GM12878 (cell line): ENCODE results near the gene ETV6. TPM values are rescaled to one million over a fixed set of nuclear protein-coding genes. Genes with fewer than 3 reads are reported as not detected.

Experiments used
- ATAC-seq: fragments of 200-7000 bp; cut with Tn5 transposase; 3 replicates; pipeline ENCODE4 v1.9.1; 2020; ENCODE audit warnings: mild to moderate bottlenecking, moderate library complexity
- BruUV-seq: library from RNA; stranded (reverse); fragments of 400-500 nt; replicated peaks from 2 replicates; lab custom pipeline; 2021; lab: Mats Ljungman, UMichigan
- CTCF ChIA-PET: fragments of 300-600 bp; sonication (Branson Sonifier 250); formaldehyde crosslinking; extraction: SDS; loops from one replicate; lab custom pipeline; 2021; ENCODE audit warnings: inconsistent platforms; lab: Yijun Ruan, JAX
- POLR2A ChIA-PET: fragments of 350-600 bp; formaldehyde crosslinking; extraction: SDS; loops from one replicate; lab custom pipeline; 2021; ENCODE audit warnings: inconsistent platforms; lab: Charles Lee
- RAD21 ChIA-PET: fragments of 300-600 bp; sonication (Branson Sonifier 250); formaldehyde crosslinking; loops from one replicate; lab custom pipeline; 2023; ENCODE audit warnings: antibody characterized with exemption; ENCODE audit not compliant: unreplicated experiment; lab: Charles Lee
- SMC1A ChIA-PET: fragments of 300-600 bp; sonication (Branson Sonifier 250); formaldehyde crosslinking; loops from one replicate; lab custom pipeline; 2023; ENCODE audit not compliant: unreplicated experiment, uncharacterized antibody; lab: Charles Lee
- DNase-seq: peaks from one replicate; pipeline ENCODE4 v3.0.0-alpha.2; 2011; ENCODE audit warnings: low read depth, low spot score
- FAIRE-seq: peaks from 3 replicates; lab custom pipeline; 2011; peaks lifted over from hg19 to GRCh38; lab: Jason Lieb, UNC
- H2AFZ ChIP-seq: 2 replicates; pipeline ENCODE4 v1.6.0; 2011; ENCODE audit warnings: low read depth, low read length, control low read depth; ENCODE audit not compliant: control insufficient read depth
- H3K27ac ChIP-seq: 2 replicates; pipeline ENCODE4 v1.5.1; 2011; ENCODE audit warnings: control low read depth; ENCODE audit not compliant: control insufficient read depth, insufficient read depth
- H3K27me3 ChIP-seq, 2 experiments: replicated peaks in 1 of 2; 2 replicates each; pipeline versions ENCODE4 v1.6.0 to v1.6.1; 2011; ENCODE audit warnings: low read length in 1 of 2; ENCODE audit not compliant: control insufficient read depth in 2 of 2, insufficient read depth in 2 of 2
- H3K36me3 ChIP-seq, 2 experiments: 2 replicates each; pipeline ENCODE4 v1.5.1; 2011; ENCODE audit warnings: low read length in 1 of 2; ENCODE audit not compliant: control insufficient read depth in 2 of 2, insufficient read depth in 2 of 2
- H3K4me1 ChIP-seq: 2 replicates; pipeline ENCODE4 v1.6.1; 2011; ENCODE audit warnings: mild to moderate bottlenecking, low read length, moderate library complexity, mixed read lengths; ENCODE audit not compliant: control insufficient read depth, insufficient read depth
- H3K4me2 ChIP-seq: 2 replicates; pipeline ENCODE4 v1.6.0; 2011; ENCODE audit warnings: control low read depth; ENCODE audit not compliant: control insufficient read depth, insufficient read depth
- H3K4me3 ChIP-seq: fragments of 200-600 bp; sonication (generic); 2 replicates; pipeline ENCODE4 v1.5.1; 2016
- H3K79me2 ChIP-seq: 2 replicates; pipeline ENCODE4 v1.6.0; 2011; ENCODE audit warnings: low read length; ENCODE audit not compliant: control insufficient read depth, insufficient read depth
- H3K9ac ChIP-seq: 2 replicates; pipeline ENCODE4 v1.8.0; 2011; ENCODE audit warnings: low read length, control low read depth, mixed read lengths; ENCODE audit not compliant: control insufficient read depth, insufficient read depth
- H3K9me3 ChIP-seq: replicated peaks from 3 replicates; pipeline ENCODE4 v1.5.1; 2011; ENCODE audit warnings: mild to moderate bottlenecking, low read length; ENCODE audit not compliant: control insufficient read depth, insufficient read depth
- H4K20me1 ChIP-seq: 2 replicates; pipeline ENCODE4 v1.6.0; 2011; ENCODE audit not compliant: control insufficient read depth, insufficient read depth
- CTCF ChIP-seq, 3 experiments: IDR thresholded peaks in 2 of 3; conservative IDR thresholded peaks in 1 of 3; 2 replicates each; pipeline ENCODE4 v1.5.1; 2011; ENCODE audit warnings: low read depth in 3 of 3, low read length in 3 of 3, mild to moderate bottlenecking in 3 of 3, control low read depth in 2 of 3, moderate library complexity in 2 of 3, inconsistent platforms in 1 of 3, mixed read lengths in 1 of 3; ENCODE audit not compliant: control insufficient read depth in 2 of 3, insufficient read depth in 1 of 3; ENCODE audit errors: extremely low read depth in 1 of 3
- FOXM1 ChIP-seq: IDR thresholded peaks from 2 replicates; pipeline ENCODE4 v1.6.1; 2012; ENCODE audit warnings: low read depth, mild to moderate bottlenecking, inconsistent platforms, low read length, moderate library complexity
- HDGF ChIP-seq: fragments of 450-650 bp; IDR thresholded peaks from 2 replicates; pipeline ENCODE4 v1.6.1; 2016; ENCODE audit warnings: antibody characterized with exemption
- PBX3 ChIP-seq: IDR thresholded peaks from 2 replicates; pipeline ENCODE4 v1.6.1; 2011; ENCODE audit warnings: mild to moderate bottlenecking, low read depth, low read length, moderate library complexity; ENCODE audit not compliant: insufficient replicate concordance
- RAD21 ChIP-seq: IDR thresholded peaks from 2 replicates; pipeline ENCODE4 v1.6.1; 2011; ENCODE audit warnings: mild to moderate bottlenecking, low read depth, low read length, moderate library complexity; ENCODE audit not compliant: insufficient read depth
- RELB ChIP-seq: fragments of 450-650 bp; IDR thresholded peaks from 2 replicates; pipeline ENCODE4 v1.6.1; 2017; ENCODE audit warnings: low read depth, mild to moderate bottlenecking, moderate library complexity
- SREBF1 ChIP-seq: IDR thresholded peaks from 2 replicates; pipeline ENCODE4 v1.6.1; 2012; ENCODE audit warnings: mild to moderate bottlenecking, low read length
- ZNF24 ChIP-seq: fragments of 450-650 bp; IDR thresholded peaks from 2 replicates; pipeline ENCODE4 v1.6.1; 2017; ENCODE audit warnings: antibody characterized with exemption, mild to moderate bottlenecking
- WGBS: methylation state at CpG from one replicate; pipeline ENCODE4 v1.1.6; 2016; ENCODE audit warnings: low lambda C conversion rate; ENCODE audit not compliant: insufficient replicate concordance, insufficient coverage; ENCODE audit errors: missing lambda C conversion rate; 5-methylcytosine and 5-hydroxymethylcytosine counted together
- in situ Hi-C: fragments of 300-500 bp; cut with MboI; formaldehyde crosslinking; loops from 9 replicates; pipeline ENCODE4 v1.14.3; 2018; ENCODE audit warnings: mixed read lengths
- intact Hi-C: fragments of 100-400 bp; cut with micrococcal nuclease; formaldehyde crosslinking; loops from one replicate; pipeline ENCODE4 v1.14.2; 2022; ENCODE audit not compliant: unreplicated experiment
- polyA plus RNA-seq, 11 experiments: library from polyadenylated mRNA; depleted of rRNA in 4 of 11; unstranded in 6 of 11; stranded (reverse) in 5 of 11; fragments of >200 nt; fragmentation: Nextera tagmentation in 4 of 11; fragmentation: Illumina TruSeq in 1 of 11; extraction: Ambion mirVana in 4 of 11; extraction: Trizol in 1 of 11; gene quantifications; 1 replicate in 1 of 11; 2 replicates in 10 of 11; pipeline versions ENCODE4 v1.2.1 to v1.2.3, GENCODE V29; 2011 to 2016; ENCODE audit warnings: inconsistent platforms in 2 of 11, missing spikeins in 2 of 11, low read depth in 1 of 11
- total RNA-seq, 4 experiments: library from RNA; depleted of rRNA in 3 of 4; stranded (reverse); fragments of >200 nt in 3 of 4; fragmentation: Illumina TruSeq in 1 of 4; extraction: Trizol in 1 of 4; gene quantifications; 2 replicates each; pipeline versions ENCODE4 v1.2.1 to v1.2.3, GENCODE V29; 2013 to 2021

ETV6 gene
- total and polyA plus RNA-seq, 10 of the 15 experiments (the other 5 are each of a cell fraction or from before 2014, with no cell fraction given) = 6.6 to 74.8 (median 24.6) TPM

- FAIRE-seq = no peak
Observed at GRCh38 chr12:11804130-11804529, 154.7 kb downstream of the ETV6 start.

GRCh38 chr12:11805043-11805442 lies 155.6 kb downstream of the ETV6 start:
- H3K4me1 ChIP-seq = peaks cover 39% of the 10 kb centered on the region
- no peak overlapping the region for H2AFZ ChIP-seq
- WGBS = 78% methylated on average over 3 of the region's 3 CpGs
- H3K4me2 ChIP-seq = no peak overlapping the region
- no peaks in the 10 kb centered on the region for H3K27me3 ChIP-seq
- ChIA-PET RAD21 (interaction anchor here (0.9 to 1.4 kb wide), 5 partner anchors 25 to 228 kb away, joined by 3 read pairs; no protein-coding TSS in a partner anchor), POLR2A (interaction anchor here (1.0 kb wide), 1 partner anchor 13 kb away, joined by 4 read pairs; no protein-coding TSS in a partner anchor), SMC1A (interaction anchor here (0.6 to 5.2 kb wide), 12 partner anchors 9 to 83 kb away, joined by 3 to 29 read pairs (median 3); no protein-coding TSS in a partner anchor), CTCF (interaction anchor here (1.2 to 2.2 kb wide), 2 partner anchors 12 to 42 kb away, joined by 3 to 5 read pairs; no protein-coding TSS in a partner anchor)
- no TSS peak for BruUV-seq
- intact Hi-C loops (no loop called here), in situ Hi-C loops (no loop called here)
- DNase-seq (no peak), FAIRE-seq (no peak), ATAC-seq (no peak)
- H3K79me2 ChIP-seq = peaks cover 68% of the 10 kb centered on the region
- no peak overlapping the region for H3K9ac ChIP-seq
- H3K36me3 ChIP-seq = peaks cover 7 to 11% of the 10 kb centered on the region in 2 experiments
- no peaks in the 10 kb centered on the region for H3K9me3 ChIP-seq
- H3K4me3 ChIP-seq = no peak overlapping the region
- H4K20me1 ChIP-seq = no peaks in the 10 kb centered on the region
- 0 out of 2 replicates have a peak overlapping the region, but pooled peaks have one; percentile 6 for H3K27ac ChIP-seq
- TF ChIP-seq RAD21 (peak; percentile 25; the same call in 1 of the 2 replicates), SREBF1 (no peak), ZNF24 (no peak), RELB (no peak), CTCF (IDR thresholded peaks at IDR 0.05 in 2 of 3, conservative IDR thresholded peaks at IDR 0.05 in 1 of 3; ENCODE audit: control insufficient read depth in 2 of 3, extremely low read depth in 1 of 3, insufficient read depth in 1 of 3, low read depth in 3 of 3, low read length in 3 of 3) (peak in 1 of 3 experiments; percentile 30; a peak in 1 of 6 replicates), PBX3 (no peak)

More at GRCh38 chr12:11804130-11804529, 154.7 kb downstream of the ETV6 start:
- Histone ChIP-seq H3K79me2 (peaks cover 66% of the 10 kb centered on the region), H3K4me2 (no peak overlapping the region), H3K9me3 (no peaks in the 10 kb centered on the region), H3K27ac (peak overlapping the region; percentile 49; the same call in 1 of the 2 replicates), H2AFZ (no peak overlapping the region), H3K4me1 (peaks cover 36% of the 10 kb centered on the region), H4K20me1 (no peaks in the 10 kb centered on the region), H3K36me3 (peaks cover 7 to 15% of the 10 kb centered on the region in 2 experiments), H3K27me3 (no peaks in the 10 kb centered on the region), H3K4me3 (no peak overlapping the region), H3K9ac (no peak overlapping the region)
- ChIA-PET POLR2A (no interaction called here), RAD21 (interaction anchor here (1.1 to 1.4 kb wide), 3 partner anchors 24 to 180 kb away, joined by 3 read pairs; no protein-coding TSS in a partner anchor), CTCF (interaction anchor here (1.2 to 1.6 kb wide), 2 partner anchors 13 to 42 kb away, joined by 3 to 4 read pairs; no protein-coding TSS in a partner anchor), SMC1A (interaction anchor here (0.6 to 14.2 kb wide), 9 partner anchors 6 to 35 kb away, joined by 3 to 117 read pairs (median 3); no protein-coding TSS in a partner anchor)
- no TSS peak for BruUV-seq
- 0 out of 2 replicates have a peak, but pooled peaks have one; percentile 32 for TF ChIP-seq HDGF
- TF ChIP-seq FOXM1 = no peak
- WGBS = 47% methylated on average over 1 of the region's 1 CpG
- intact Hi-C loops (no loop called here), in situ Hi-C loops (no loop called here)
- ATAC-seq = peak; percentile 63
- no peak for DNase-seq
